A549 treated with CORT108297 at 1 μM for 4 hours (cell line): ENCODE measurements around the gene SSTR4. TPM values are rescaled to one million over a fixed set of nuclear protein-coding genes. Genes with fewer than 3 reads are reported as not detected.

Experiments used
- total RNA-seq: library from RNA; stranded (reverse); fragments of 200-300 nt; extraction: Qiagen RNA extraction; gene quantifications from 5 replicates; pipeline ENCODE4 v1.2.3, GENCODE V29; 2022

The SSTR4 gene, protein sequence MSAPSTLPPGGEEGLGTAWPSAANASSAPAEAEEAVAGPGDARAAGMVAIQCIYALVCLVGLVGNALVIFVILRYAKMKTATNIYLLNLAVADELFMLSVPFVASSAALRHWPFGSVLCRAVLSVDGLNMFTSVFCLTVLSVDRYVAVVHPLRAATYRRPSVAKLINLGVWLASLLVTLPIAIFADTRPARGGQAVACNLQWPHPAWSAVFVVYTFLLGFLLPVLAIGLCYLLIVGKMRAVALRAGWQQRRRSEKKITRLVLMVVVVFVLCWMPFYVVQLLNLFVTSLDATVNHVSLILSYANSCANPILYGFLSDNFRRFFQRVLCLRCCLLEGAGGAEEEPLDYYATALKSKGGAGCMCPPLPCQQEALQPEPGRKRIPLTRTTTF
- 0.06 to 0.15 TPM (median 0.09 TPM) in 4 of 5 replicates, not detected in the other for total RNA-seq

GRCh38 chr20:23034721-23035671 lies at the start of gene SSTR4:
SSTR4 (plus strand) TSS chr20:23035312; CDS start chr20:23035484, 172 bp downstream.

DNA sequence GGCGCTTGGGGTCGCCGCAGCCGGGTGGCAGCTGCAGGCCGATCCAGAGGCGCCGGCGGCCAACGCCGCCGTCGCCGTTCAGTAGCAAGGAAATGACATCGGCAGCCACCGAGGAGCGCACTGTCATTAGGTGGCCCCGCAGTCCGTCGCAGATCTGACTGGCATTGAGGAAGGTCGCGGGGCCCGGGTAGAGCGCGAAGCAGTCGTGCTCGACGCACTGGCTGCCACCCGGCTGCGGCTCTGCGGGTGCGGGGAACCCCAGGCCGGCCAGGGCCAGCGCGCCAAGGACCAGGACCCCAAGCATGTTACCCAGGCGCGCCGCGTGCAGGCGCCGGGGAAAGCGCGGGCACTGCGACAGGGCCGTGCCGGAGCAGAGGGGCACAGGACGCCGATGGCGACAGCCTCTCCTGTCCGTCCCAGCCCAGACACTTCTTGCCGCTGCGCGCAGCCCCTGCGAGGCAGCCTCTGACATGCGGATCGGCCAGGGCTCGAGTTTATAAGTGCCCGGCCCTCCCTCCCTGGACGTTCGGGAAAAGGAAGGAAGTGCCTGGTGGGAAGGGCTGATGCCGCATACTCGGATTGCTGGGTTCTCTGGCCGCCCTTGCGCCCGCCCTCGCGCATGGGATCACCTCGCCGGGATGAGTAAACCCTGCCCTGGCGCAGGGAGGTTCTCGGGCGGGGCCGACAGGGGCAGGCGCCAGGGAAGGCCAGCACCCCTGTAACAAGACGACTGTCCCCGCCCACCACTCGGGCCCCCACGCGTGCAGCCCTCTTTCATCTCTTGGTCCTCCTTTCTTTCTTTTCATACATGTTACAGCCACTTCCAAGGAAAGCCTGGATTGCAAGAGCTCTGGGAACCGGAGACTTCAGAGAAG lies 14.3 kb downstream of the SSTR4 start, which contains the start of gene THBD:
Gene THBD (minus strand): TSS at position 472 of the 875 bp plus-strand sequence. CDS start 168 bp downstream, at position 304.

GRCh38 chr20:23086056-23086566 lies 51.0 kb downstream of the SSTR4 start, which contains the start of gene CD93:
CD93 (minus strand) TSS chr20:23086324; CDS start chr20:23086192, 132 bp downstream.

Other genes starting within 250 kb of the SSTR4 start
- 32.0 to 54.4 TPM (median 42.2 TPM) in 5 replicates for gene THBD, start 14.4 kb downstream of the SSTR4 start, total RNA-seq
- gene CD93, start 51.0 kb downstream of the SSTR4 start, total RNA-seq, result not detected in 5 replicates